ENCODE data around the gene CIRBP. TPM values are rescaled to one million over a fixed set of nuclear protein-coding genes. Genes with fewer than 3 reads are reported as not detected.

The CIRBP gene
- total RNA-seq, 1 donor from 2014 or later = 184 TPM

DNA sequence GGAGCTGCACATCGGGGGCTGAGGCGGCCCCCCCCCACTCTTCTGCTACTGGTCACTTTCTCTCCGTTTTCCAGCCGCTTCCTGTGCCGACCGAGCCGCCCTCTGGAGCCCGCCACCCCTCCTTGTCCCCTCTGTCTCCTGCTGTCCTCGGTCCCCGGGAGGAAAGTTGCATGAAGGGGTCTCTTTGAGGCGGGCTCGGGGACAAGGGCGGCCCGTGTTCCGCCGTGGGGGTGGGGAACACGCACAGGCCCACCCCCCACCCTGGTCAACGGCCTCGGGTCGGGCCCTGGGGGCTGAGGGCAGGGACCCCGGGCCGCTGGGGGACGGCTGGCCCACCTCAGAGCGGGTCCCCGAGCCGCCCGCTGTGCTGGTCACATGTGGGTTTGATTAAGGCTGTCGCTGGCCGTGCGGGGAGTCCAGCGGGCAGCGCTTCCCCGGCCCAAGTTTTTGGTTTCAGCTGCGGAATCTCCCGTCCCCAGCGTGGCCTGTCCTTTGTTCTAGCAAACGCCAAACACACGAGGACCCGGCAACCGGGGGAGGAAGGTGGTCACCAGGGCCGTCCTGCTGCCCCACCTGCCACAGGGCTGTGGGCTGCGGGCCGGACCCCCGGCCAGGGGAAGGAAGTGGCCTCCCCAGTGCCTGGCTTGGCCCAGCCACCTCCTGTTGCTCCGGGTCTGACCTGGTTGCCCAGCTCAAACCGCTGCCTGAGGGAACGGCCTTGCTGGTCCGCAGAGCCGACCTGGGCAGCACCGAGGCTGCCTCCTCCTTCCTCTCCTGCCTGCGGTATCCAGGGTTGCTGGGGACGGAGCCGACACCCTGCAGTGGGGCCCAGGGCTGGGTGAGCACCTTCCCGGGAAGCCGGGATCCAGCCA lies 18.5 kb downstream of the CIRBP start:
- peaks cover 10% of the 10 kb centered on the region for H3K27me3 Mint-ChIP-seq (ENCODE audit: low read depth, unreplicated experiment)
- no peaks in the 10 kb centered on the region for H3K4me1 Mint-ChIP-seq (ENCODE audit: low read depth, unreplicated experiment)
- no peak for DNase-seq (ENCODE audit: low read depth)
- H3K9me3 ChIP-seq (ENCODE audit: insufficient read depth, low read depth, low read length) = no peaks in the 10 kb centered on the region
- H3K79me2 ChIP-seq (ENCODE audit: insufficient read depth, low read length) = no peaks in the 10 kb centered on the region
- TF ChIP-seq, protein P1, sequence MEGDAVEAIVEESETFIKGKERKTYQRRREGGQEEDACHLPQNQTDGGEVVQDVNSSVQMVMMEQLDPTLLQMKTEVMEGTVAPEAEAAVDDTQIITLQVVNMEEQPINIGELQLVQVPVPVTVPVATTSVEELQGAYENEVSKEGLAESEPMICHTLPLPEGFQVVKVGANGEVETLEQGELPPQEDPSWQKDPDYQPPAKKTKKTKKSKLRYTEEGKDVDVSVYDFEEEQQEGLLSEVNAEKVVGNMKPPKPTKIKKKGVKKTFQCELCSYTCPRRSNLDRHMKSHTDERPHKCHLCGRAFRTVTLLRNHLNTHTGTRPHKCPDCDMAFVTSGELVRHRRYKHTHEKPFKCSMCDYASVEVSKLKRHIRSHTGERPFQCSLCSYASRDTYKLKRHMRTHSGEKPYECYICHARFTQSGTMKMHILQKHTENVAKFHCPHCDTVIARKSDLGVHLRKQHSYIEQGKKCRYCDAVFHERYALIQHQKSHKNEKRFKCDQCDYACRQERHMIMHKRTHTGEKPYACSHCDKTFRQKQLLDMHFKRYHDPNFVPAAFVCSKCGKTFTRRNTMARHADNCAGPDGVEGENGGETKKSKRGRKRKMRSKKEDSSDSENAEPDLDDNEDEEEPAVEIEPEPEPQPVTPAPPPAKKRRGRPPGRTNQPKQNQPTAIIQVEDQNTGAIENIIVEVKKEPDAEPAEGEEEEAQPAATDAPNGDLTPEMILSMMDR (IDR thresholded peaks at IDR 0.05; ENCODE audit: insufficient read depth, low read depth, low read length) = no peak
- TF ChIP-seq EZH2 (IDR thresholded peaks at IDR 0.05; ENCODE audit: insufficient read depth, low read length) = peak; percentile 13
- no peaks in the 10 kb centered on the region for H3K36me3 ChIP-seq (ENCODE audit: insufficient read depth, low read length)
- H3K4me3 Mint-ChIP-seq (ENCODE audit: unreplicated experiment) = no peak overlapping the region
- FAIRE-seq = no peak
- peaks cover 19% of the 10 kb centered on the region for H4K20me1 ChIP-seq (ENCODE audit: insufficient read depth, low read length)
- H3K9ac ChIP-seq (ENCODE audit: low read length) = no peak overlapping the region
- no peaks in the 10 kb centered on the region for H3K36me3 Mint-ChIP-seq (ENCODE audit: low read depth, unreplicated experiment)
- H3K9me3 Mint-ChIP-seq (ENCODE audit: unreplicated experiment) = no peaks in the 10 kb centered on the region
- no peak overlapping the region for H3K27ac ChIP-seq (ENCODE audit: low read depth, low read length)
- H3K27ac Mint-ChIP-seq (ENCODE audit: unreplicated experiment) = no peak overlapping the region
- peaks cover 21% of the 10 kb centered on the region for H3K27me3 ChIP-seq (ENCODE audit: insufficient read depth, low read length)
- H3K4me1 ChIP-seq (ENCODE audit: insufficient read depth, low read length) = peaks cover 2% of the 10 kb centered on the region
- H3K4me3 ChIP-seq (ENCODE audit: insufficient read depth, low read depth, low read length) = no peak overlapping the region
- H3K4me2 ChIP-seq (ENCODE audit: low read length) = peak overlapping the region; percentile 65
- H2AFZ ChIP-seq (ENCODE audit: low read depth, low read length) = no peak overlapping the region

DNA sequence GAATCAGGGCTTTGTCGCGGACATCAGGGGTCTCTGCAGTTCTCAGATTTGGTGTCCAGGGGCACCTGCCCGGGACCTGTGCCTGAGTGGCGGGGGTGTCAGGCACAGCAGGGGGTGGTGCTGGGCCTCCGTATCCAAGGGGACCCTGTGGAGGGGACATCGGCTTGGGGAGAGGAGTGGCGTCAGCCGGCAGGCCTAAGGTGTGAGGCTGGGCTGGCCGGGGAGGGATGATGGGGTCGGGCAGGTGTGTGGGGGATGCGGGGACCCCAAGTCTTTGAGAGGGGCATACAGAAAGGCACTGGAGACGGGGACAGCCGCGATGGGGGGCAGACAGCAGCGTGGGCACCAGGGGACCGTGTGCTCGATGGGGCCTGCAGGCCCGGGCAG lies 19.1 kb downstream of the CIRBP start:
- Mint-ChIP-seq H3K4me1 (ENCODE audit: low read depth, unreplicated experiment) (no peaks in the 10 kb centered on the region), H3K27ac (ENCODE audit: unreplicated experiment) (no peak overlapping the region), H3K9me3 (ENCODE audit: unreplicated experiment) (no peaks in the 10 kb centered on the region), H3K4me3 (ENCODE audit: unreplicated experiment) (no peak overlapping the region), H3K36me3 (ENCODE audit: low read depth, unreplicated experiment) (no peaks in the 10 kb centered on the region), H3K27me3 (ENCODE audit: low read depth, unreplicated experiment) (peaks cover 13% of the 10 kb centered on the region)
- Histone ChIP-seq H3K4me3 (ENCODE audit: insufficient read depth, low read depth, low read length) (no peak overlapping the region), H3K36me3 (ENCODE audit: insufficient read depth, low read length) (no peaks in the 10 kb centered on the region), H2AFZ (ENCODE audit: low read depth, low read length) (no peak overlapping the region), H3K27me3 (ENCODE audit: insufficient read depth, low read length) (peaks cover 21% of the 10 kb centered on the region), H3K9me3 (ENCODE audit: insufficient read depth, low read depth, low read length) (no peaks in the 10 kb centered on the region), H3K27ac (ENCODE audit: low read depth, low read length) (no peak overlapping the region), H3K4me2 (ENCODE audit: low read length) (no peak overlapping the region), H4K20me1 (ENCODE audit: insufficient read depth, low read length) (peaks cover 19% of the 10 kb centered on the region), H3K4me1 (ENCODE audit: insufficient read depth, low read length) (peaks cover 2% of the 10 kb centered on the region), H3K79me2 (ENCODE audit: insufficient read depth, low read length) (no peaks in the 10 kb centered on the region), H3K9ac (ENCODE audit: low read length) (no peak overlapping the region)
- FAIRE-seq (no peak), DNase-seq (ENCODE audit: low read depth) (no peak)
- no peak for TF ChIP-seq EZH2 (IDR thresholded peaks at IDR 0.05; ENCODE audit: insufficient read depth, low read length)
- TF ChIP-seq, protein P1 (IDR thresholded peaks at IDR 0.05; ENCODE audit: insufficient read depth, low read depth, low read length) = no peak

All from astrocyte (in vitro differentiated cells and primary cell).